Activated CD8-positive, alpha-beta memory T cell treated with anti-CD3 and anti-CD28 coated beads, Interleukin-2, amount 50 U/mL, for 24 hours (primary cell): ENCODE data around the gene ZXDC.

Experiments used
- DNase-seq: peaks from one replicate; pipeline ENCODE4 v3.0.0-alpha.2; 2020; ENCODE audit errors: extremely low read depth

The ZXDC gene

GRCh38 chr3:126510308-126510910 is 34.7 kb upstream of the ZXDC start:
- no peak for DNase-seq

GRCh38 chr3:126509597-126510307 is 34.1 kb upstream of the ZXDC start:
- no peak for DNase-seq

GRCh38 chr3:126508564-126508964 is 32.9 kb upstream of the ZXDC start:
- DNase-seq: no peak

DNA sequence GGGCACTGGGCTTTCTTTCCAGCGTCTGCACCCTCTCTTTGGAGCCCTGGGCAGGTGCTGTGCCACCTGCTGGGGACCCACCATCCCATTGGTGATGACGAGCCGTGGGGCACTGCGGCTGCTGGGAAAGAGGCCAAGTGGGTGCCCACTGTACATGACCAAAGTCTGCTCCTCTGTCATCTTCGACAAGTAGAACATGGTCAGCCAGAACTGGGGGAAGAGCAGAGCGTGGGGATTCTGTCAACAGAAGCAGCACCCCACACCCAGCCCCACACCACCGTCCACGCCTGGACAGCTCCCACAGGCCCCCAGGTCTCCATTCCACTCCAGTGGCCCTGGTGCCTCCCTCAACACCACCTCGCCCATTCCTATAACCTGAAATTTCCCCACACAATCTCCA is 32.2 kb upstream of the ZXDC start:
- no peak for DNase-seq

DNA sequence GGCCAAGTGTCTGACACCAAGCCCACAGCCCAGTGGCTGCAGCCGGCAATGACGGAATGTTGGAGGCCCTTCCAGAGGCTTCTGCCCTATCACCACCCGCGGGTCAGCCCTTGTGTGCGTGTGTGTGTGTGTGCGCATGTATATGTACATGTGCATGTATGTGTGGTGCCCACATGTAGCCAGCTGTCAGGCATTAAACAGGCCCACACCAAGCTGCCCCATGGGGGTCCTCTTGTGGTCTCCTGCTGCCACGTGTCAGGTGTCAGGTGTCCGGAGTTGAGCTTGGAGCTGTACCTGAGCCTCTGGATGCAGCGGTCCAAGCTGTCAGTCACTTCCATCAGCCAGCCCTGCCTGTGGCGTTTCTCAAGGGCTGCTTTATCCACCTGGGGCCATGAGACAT is 28.0 kb upstream of the ZXDC start:
- DNase-seq: no peak

DNA sequence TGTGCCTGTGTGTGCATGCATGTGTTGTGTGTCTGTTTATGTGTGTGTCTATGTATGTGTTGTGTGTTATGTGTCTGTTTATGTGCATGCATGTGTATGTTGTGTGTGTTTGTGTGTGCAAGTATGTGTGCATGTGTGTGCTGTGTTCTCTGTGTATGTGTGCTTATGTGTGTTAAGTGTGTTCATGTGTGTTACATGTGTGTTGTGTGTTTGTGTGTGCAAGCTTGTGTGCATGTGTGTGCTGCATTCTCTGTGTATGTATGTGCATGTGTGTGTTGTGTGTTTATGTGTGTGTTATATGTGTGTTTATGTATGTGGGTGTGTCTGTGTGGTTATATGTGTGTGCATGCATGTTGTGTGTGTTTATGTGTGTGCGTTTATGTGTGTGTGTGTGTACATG is 27.0 kb upstream of the ZXDC start:
- no peak for DNase-seq

- no peak for DNase-seq
Measured at GRCh38 chr3:126501736-126502135, 26.0 kb upstream of the ZXDC start.

DNA sequence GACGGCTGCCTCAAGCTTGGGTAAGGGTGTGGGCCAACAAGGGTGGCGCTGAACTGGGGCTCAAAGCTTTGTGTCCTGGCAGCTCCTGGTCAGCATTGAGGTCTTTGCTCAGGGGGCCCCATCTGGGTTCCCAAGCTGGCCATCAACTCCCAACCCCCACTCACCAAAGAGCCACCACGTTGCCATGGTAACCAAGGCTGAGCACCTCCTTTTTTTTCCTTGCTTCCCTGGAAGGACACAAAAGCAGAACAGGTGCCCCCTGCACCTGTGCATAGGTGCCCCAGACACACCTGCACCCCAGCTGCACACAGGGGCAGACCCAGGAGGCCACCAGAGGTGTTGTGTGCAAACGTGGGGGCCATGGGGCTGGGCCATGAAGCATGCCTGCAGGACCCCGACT is 25.4 kb upstream of the ZXDC start:
- DNase-seq: no peak

DNA sequence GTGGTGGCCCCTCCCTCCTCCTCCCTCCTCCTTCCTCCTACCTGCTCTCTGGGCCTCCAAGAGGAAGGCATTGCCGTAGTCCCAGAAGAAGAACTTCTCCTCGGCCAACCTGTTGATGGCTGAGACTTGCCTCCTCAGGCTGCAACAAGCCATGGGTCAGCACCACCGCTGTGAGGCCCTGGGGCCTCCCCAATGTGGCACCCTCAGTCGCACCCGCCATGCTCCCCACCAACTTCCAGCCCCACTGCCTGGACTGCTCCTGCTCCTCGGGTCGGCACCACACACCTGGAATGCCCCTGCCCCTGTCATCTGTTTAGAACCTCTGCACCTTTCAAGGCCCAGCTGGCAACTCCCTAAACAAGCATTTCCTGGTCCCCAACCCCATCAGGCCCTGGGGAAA is 24.3 kb upstream of the ZXDC start:
- no peak for DNase-seq

DNA sequence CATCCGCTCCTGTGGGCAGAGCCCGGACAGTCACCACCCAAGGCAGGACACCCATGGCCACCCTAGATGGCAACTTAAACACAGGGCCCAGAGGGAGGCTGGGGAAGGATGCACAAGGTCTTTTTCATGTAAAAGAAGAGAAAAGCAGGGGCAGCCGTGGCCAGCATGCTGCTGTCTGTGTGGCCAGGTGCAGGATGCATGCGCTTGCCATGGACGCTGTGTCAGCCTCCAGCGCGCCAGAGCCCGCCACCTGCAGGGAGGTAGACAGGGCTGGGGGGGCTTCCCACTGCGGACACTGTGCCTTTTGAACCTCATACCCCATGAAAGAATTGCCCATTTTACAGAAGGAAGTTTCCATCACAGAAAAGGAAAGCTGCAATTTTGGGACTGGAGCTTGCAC is 23.7 kb upstream of the ZXDC start:
- no peak for DNase-seq

DNA sequence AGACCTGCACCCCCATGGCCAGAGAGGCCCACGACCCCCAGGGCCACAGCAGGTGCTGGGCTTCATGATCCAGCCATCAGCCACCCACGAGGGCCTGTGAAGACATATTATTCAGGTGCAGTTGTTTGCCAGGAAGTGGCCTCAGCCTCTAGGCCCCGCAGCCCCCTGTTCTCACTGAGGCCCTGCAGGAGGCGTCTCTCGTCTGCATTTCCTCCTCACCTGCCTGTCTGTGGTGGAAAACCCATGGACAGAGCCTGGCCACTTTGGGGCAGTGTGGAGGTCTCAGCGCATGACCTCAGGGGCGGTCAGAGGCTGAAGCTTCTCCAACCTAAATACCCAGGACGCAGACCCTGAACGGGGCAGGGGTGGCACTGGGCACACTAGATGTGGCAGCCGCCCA is 23.2 kb upstream of the ZXDC start:
- DNase-seq: no peak

GRCh38 chr3:126498461-126498860 is 22.8 kb upstream of the ZXDC start:
- DNase-seq: no peak

DNA sequence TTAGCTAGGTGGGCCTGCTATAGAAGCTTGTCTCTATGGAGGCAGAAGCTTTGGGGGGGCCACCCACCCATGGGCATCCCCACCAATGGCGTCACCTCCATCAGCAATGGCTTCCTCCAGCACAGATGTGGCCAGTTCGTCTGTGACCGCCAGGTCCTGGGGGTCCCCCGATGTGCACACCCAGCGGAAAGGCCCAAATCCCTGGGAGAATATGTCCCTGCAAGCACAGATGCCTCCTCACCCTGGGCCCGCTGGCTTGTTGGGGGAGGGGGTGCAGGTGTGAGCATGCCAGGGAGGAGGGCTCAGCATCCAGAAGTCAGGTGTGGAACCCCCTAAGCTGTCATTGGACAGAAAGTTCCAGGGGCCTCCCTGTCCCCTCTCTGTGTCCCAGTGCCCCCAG is 22.3 kb upstream of the ZXDC start:
- DNase-seq: no peak

- DNase-seq: no peak
Measured at GRCh38 chr3:126496894-126497850, 21.5 kb upstream of the ZXDC start.

GRCh38 chr3:126495786-126496185 is 20.1 kb upstream of the ZXDC start:
- DNase-seq: no peak

DNA sequence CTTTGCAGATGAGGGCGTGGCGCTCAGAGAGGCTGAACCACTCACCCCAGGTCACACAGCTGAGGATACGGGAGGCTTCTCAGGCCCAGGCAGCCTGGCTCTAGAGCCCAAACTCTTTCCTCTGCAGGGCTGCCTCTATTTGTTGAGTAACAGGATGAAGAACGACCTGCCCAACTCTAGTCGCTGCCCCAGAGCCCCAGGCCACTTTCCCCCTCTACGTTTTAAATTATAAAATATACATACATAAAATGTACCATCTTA is 19.2 kb upstream of the ZXDC start:
- DNase-seq: no peak

GRCh38 chr3:126494204-126494969 is 18.7 kb upstream of the ZXDC start:
- DNase-seq: no peak

GRCh38 chr3:126493739-126494138 is 18.0 kb upstream of the ZXDC start:
- no peak for DNase-seq

GRCh38 chr3:126493051-126493450 is 17.4 kb upstream of the ZXDC start:
- no peak for DNase-seq

GRCh38 chr3:126491221-126492013 is 15.7 kb upstream of the ZXDC start:
- DNase-seq: no peak

- DNase-seq: no peak
Measured at GRCh38 chr3:126490619-126491018, 14.9 kb upstream of the ZXDC start.
